Measurements from ENCODE around the gene PBX1. TPM values are rescaled to one million over a fixed set of nuclear protein-coding genes. Genes with fewer than 3 reads are reported as not detected.

PBX1 gene
- total RNA-seq, 1 donor from 2014 or later = 29.7 TPM

DNA sequence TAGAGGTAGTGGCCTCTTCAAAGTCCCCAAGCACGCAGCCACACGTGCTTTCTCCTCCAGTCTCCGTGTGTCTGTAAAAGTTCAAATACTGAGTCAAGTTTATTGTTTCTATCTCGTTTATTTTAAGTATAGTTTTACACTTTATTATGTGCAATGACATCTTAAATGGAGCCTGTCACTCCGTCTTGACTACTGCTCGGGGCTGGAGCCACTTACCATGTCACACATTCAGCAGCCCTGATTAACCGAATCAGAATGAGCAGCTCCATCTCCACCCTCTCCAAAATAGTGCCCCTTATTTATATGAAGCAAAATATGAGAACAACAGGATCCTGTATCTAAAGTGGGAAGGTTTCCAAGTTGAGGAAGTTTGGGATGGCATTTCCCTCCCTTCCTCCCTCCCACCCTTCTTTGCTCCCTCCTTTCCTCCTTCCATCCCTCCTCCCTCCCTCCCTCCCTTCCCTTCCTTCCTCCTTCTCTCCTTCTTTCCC lies 201.0 kb downstream of the PBX1 start:
- Mint-ChIP-seq H3K27me3 (ENCODE audit: unreplicated experiment) (no peaks in the 10 kb centered on the region), H3K9me3 (ENCODE audit: unreplicated experiment) (peaks cover 8% of the 10 kb centered on the region), H3K27ac (ENCODE audit: unreplicated experiment) (no peak overlapping the region), H3K36me3 (ENCODE audit: unreplicated experiment) (peaks cover 2% of the 10 kb centered on the region), H3K4me1 (ENCODE audit: unreplicated experiment) (peaks cover 17% of the 10 kb centered on the region), H3K4me3 (ENCODE audit: unreplicated experiment) (no peak overlapping the region)
- DNase-seq (ENCODE audit: extremely low spot score, unreplicated experiment) = no peak
- TF ChIP-seq, protein P1, sequence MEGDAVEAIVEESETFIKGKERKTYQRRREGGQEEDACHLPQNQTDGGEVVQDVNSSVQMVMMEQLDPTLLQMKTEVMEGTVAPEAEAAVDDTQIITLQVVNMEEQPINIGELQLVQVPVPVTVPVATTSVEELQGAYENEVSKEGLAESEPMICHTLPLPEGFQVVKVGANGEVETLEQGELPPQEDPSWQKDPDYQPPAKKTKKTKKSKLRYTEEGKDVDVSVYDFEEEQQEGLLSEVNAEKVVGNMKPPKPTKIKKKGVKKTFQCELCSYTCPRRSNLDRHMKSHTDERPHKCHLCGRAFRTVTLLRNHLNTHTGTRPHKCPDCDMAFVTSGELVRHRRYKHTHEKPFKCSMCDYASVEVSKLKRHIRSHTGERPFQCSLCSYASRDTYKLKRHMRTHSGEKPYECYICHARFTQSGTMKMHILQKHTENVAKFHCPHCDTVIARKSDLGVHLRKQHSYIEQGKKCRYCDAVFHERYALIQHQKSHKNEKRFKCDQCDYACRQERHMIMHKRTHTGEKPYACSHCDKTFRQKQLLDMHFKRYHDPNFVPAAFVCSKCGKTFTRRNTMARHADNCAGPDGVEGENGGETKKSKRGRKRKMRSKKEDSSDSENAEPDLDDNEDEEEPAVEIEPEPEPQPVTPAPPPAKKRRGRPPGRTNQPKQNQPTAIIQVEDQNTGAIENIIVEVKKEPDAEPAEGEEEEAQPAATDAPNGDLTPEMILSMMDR (IDR thresholded peaks at IDR 0.05) = no peak

DNA sequence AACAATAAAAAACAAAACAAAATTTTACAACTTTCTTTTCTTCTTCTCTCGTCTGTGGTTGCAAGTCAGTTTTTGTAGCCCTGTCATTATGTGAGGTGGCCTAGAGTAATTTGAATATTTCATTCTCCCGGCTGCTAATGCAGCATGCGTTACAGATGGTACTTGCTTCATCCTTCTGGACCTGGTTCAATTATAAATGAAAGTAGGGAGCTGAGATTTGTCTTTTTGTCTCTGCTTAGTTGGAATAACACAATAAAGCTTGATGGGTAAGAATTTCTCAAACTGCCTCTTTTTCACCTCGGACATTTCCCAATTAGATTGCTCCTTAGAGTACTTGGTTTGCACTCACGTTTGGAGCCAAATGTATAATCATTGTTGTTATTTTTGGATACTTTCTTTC lies 201.6 kb downstream of the PBX1 start:
- TF ChIP-seq, protein P1 (IDR thresholded peaks at IDR 0.05) = no peak
- no peak overlapping the region for H3K27ac Mint-ChIP-seq (ENCODE audit: unreplicated experiment)
- H3K9me3 Mint-ChIP-seq (ENCODE audit: unreplicated experiment) = peaks cover 8% of the 10 kb centered on the region
- no peak overlapping the region for H3K4me3 Mint-ChIP-seq (ENCODE audit: unreplicated experiment)
- H3K4me1 Mint-ChIP-seq (ENCODE audit: unreplicated experiment) = peaks cover 17% of the 10 kb centered on the region
- DNase-seq (ENCODE audit: extremely low spot score, unreplicated experiment) = no peak
- H3K36me3 Mint-ChIP-seq (ENCODE audit: unreplicated experiment) = peaks cover 2% of the 10 kb centered on the region
- H3K27me3 Mint-ChIP-seq (ENCODE audit: unreplicated experiment) = no peaks in the 10 kb centered on the region

DNA sequence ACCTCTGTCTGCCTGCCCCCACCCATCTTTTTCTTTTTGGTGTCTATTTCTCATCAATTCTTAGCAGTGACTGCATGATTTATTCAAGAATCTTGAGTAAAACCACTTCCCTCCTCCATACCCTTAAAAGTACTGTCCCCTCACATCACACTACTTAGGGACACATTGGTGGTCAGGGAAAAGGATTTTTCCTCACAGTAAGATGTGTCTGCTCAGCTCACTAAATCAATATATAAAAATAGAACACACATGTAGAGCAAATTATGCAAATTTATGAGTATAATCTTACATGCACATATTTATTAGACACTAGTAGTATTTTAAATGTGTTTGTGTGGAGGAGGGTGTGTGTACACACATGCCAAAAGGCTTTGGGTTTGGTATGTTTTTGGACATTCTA lies 202.0 kb downstream of the PBX1 start:
- H3K9me3 Mint-ChIP-seq (ENCODE audit: unreplicated experiment) = peaks cover 8% of the 10 kb centered on the region
- no peaks in the 10 kb centered on the region for H3K27me3 Mint-ChIP-seq (ENCODE audit: unreplicated experiment)
- peaks cover 22% of the 10 kb centered on the region for H3K4me1 Mint-ChIP-seq (ENCODE audit: unreplicated experiment)
- no peak overlapping the region for H3K27ac Mint-ChIP-seq (ENCODE audit: unreplicated experiment)
- TF ChIP-seq, protein P1 (IDR thresholded peaks at IDR 0.05) = no peak
- peaks cover 2% of the 10 kb centered on the region for H3K36me3 Mint-ChIP-seq (ENCODE audit: unreplicated experiment)
- H3K4me3 Mint-ChIP-seq (ENCODE audit: unreplicated experiment) = no peak overlapping the region
- no peak for DNase-seq (ENCODE audit: extremely low spot score, unreplicated experiment)

DNA sequence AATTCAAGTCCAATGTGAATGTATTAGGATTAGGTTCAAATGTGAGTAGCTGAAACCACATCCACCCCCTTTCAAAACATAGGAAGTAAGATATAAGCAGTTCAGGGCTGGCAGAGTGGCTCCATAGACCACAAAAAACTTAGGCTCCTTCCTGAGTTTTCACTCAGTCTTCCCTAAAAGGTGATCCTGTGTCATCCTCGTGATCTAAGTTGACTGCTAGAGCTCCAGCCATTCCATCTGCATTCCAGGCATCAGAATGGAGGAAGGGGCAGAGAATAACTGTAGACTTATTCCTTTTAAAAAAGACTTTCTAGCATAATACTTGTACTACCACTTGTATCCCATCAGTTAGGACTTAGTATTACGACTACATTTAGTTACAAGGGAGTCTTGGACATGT lies 204.1 kb downstream of the PBX1 start:
- H3K4me3 Mint-ChIP-seq (ENCODE audit: unreplicated experiment) = no peak overlapping the region
- no peaks in the 10 kb centered on the region for H3K27me3 Mint-ChIP-seq (ENCODE audit: unreplicated experiment)
- no peak overlapping the region for H3K27ac Mint-ChIP-seq (ENCODE audit: unreplicated experiment)
- TF ChIP-seq, protein P1 (IDR thresholded peaks at IDR 0.05) = no peak
- peaks cover 38% of the 10 kb centered on the region for H3K4me1 Mint-ChIP-seq (ENCODE audit: unreplicated experiment)
- H3K36me3 Mint-ChIP-seq (ENCODE audit: unreplicated experiment) = peaks cover 2% of the 10 kb centered on the region
- no peaks in the 10 kb centered on the region for H3K9me3 Mint-ChIP-seq (ENCODE audit: unreplicated experiment)
- no peak for DNase-seq (ENCODE audit: extremely low spot score, unreplicated experiment)

DNA sequence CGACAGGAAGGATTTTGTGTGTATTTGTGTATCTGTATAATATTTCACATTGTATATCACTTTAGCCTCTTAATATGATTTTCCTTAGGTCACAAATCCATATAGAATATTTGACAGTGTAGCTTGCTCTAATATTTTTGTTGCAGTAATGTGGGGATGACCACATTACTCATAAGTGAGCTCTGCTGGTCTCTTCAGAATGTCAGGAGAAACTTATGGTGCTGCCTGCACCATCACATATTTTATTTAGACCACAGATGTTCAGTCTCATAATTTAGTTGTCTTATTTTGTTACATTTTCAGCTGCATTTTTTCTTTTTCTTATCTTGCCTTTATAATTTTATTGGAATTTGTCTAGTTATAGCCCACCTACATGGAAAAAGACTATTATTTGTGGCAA lies 205.3 kb downstream of the PBX1 start:
- DNase-seq (ENCODE audit: extremely low spot score, unreplicated experiment) = no peak
- Mint-ChIP-seq H3K4me1 (ENCODE audit: unreplicated experiment) (peaks cover 44% of the 10 kb centered on the region), H3K27me3 (ENCODE audit: unreplicated experiment) (no peaks in the 10 kb centered on the region), H3K9me3 (ENCODE audit: unreplicated experiment) (no peaks in the 10 kb centered on the region), H3K4me3 (ENCODE audit: unreplicated experiment) (no peak overlapping the region), H3K36me3 (ENCODE audit: unreplicated experiment) (peaks cover 2% of the 10 kb centered on the region), H3K27ac (ENCODE audit: unreplicated experiment) (no peak overlapping the region)
- TF ChIP-seq, protein P1 (IDR thresholded peaks at IDR 0.05) = no peak

Data from osteocyte (in vitro differentiated cells).